Inferior parietal cortex (tissue), 1 donor: Measurements from ENCODE around the gene C16orf82.
"Not testable (repeated sequence)": the region's sequence is repeated elsewhere in the genome, so short reads cannot be mapped to it uniquely, and the experiment has no call there.

Experiments used
- DNase-seq: peaks from one replicate; pipeline ENCODE4 v3.0.0-alpha.2; 2016; ENCODE audit errors: extremely low spot score

Gene C16orf82

GRCh38 chr16:27066668-27067537, at the start of gene C16orf82:
C16orf82 (plus strand) TSS chr16:27066927.
- no peak for DNase-seq

DNA sequence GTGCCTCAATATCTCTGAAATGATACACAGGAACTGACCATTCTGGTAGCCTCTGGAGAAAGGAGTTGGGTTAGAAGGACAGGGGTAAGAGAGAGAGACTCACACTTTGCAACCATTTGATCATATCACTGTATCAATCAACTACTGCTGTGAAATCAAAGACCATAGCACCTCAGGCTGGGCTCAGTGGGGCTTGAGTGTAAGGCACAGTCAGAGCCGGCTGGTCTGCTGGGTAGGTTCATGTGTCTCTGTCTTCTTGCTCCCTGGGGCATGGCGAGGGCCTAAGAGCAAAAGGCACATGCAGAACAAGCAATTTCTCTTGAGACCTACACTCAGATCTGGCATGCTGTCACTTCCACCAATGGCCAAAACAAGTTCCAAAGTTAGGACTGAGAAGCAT, 46.7 kb upstream of the C16orf82 start:
- no peak for DNase-seq

DNA sequence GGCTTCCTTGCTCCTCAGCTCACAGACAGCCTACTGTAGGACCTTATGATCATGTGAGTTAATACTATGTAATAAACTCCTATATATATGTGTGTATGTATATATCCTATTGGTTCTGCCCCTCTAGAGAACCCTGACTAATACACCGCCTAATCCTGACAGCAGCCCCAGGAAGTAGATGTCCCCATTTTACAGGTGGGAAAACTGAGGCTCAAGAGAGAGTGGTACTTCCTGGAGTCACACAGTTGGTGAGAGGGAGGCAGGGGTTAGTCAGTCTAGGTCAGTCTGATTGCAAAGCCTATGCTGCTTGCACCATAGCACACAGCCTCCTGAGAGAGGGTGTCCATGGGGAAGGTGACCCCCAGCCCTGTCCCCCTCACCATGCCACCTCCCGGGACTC, 42.7 kb upstream of the C16orf82 start:
- no peak for DNase-seq

- DNase-seq, result no peak
These were observed 41.1 kb upstream of the C16orf82 start for GRCh38 chr16:27025581-27025980.

- DNase-seq, result no peak
These were observed 38.8 kb upstream of the C16orf82 start for GRCh38 chr16:27027971-27028370.

GRCh38 chr16:27028591-27029110, 38.1 kb upstream of the C16orf82 start:
- no peak for DNase-seq

- DNase-seq, result no peak
These were observed 37.2 kb upstream of the C16orf82 start for GRCh38 chr16:27029525-27029924.

GRCh38 chr16:27033281-27033979, 33.3 kb upstream of the C16orf82 start:
- no peak for DNase-seq

DNA sequence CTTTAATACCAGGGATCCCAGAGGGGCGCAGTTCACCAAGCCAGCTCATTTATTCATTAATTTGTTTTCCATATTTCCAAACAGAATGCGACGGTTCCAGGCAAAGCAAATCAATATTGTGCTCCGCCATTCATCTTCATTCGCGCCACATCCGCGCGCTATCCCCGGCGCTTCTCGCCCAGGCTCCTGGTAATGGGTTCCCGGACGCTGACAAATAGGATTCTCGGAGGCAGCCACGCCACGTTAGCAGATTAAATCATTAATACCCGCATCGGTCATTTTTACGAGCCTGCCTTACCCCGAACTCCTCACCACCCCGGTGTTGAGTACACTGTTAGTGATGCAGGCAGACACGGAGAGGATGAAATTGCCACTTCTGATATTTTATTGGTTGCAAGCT, 26.0 kb upstream of the C16orf82 start:
- DNase-seq, result no peak

GRCh38 chr16:27046958-27047518, 19.7 kb upstream of the C16orf82 start:
- DNase-seq, result no peak

GRCh38 chr16:27048316-27048715, 18.4 kb upstream of the C16orf82 start:
- DNase-seq, result no peak

DNA sequence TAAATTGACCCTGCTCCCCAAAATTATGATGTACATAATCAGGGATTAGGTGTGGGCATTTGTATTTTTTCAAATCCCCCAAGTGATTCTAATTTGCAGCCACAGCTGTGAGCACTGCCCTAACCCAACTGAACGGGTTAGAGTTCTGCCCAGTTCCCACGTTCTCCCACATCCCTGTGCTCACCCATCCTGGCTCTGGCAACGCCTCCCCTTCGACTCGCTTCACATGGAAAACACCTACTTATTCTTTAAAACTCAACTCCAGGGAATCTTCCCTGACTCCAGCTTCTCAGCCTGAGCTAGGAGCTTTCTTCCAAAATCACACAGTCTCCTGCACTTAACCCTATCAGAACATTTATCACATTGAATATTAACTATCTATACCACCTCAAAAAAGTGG, 17.6 kb upstream of the C16orf82 start:
- DNase-seq, result no peak

GRCh38 chr16:27052007-27052406, 14.7 kb upstream of the C16orf82 start:
- DNase-seq, result peak; percentile 2

DNA sequence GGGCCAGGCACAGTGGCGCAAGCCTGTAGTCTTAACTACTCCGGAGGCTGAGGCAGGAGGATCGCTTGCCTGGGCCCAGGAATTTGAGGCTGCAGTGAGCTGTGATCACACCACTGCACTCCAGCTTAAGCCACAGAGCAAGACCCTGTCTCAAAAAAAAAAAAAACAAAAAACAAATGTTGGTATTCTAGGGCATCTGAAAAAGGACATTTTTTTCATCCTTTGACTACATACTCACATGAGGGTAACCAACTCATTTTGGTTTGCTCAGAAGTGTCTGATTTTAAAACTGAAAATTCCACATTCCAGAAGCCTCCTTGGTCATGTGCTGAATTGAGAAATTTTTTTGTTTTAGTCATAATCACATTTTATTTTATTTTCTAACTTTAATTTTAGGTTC, 12.7 kb upstream of the C16orf82 start:
- no peak for DNase-seq

DNA sequence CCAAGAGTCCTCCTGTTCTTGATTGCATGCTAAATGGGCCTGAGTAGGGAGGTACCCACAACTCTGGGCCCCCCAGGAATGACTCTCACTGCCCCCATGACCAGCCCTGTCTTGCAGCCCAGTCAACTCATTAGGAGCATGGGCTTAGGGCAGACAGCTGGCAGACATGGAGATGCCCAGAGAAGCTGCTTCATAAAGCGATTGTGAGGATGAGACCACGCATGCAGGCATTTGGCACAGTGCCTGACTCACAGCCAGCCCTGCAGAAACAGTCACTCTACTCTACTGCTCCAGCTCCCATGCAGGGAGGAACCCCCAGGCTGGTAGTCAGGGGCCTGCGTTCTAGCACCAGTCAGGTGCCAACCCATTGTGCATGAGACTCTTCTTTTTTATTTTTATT, 8.4 kb upstream of the C16orf82 start:
- DNase-seq, result no peak

DNA sequence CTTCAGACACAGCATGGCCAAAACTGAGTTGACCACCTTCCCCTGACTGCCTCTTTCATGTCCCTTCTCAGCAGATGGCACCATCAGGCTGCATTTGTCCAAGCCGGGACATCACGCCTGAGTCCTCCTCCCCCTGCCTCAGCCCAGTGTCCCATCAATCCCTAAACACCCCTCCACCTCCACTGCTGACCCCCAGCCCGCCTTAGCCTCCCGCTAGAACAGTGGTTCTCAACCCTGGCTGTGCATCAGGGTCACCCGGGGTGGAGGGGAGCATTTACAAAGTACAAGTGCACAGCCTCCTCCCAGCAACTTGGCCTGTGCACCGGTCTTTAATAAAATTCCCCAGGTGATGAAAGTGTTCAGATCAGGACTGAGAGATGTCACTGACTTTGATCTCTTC, 4.0 kb downstream of the C16orf82 start:
- DNase-seq, result no peak

DNA sequence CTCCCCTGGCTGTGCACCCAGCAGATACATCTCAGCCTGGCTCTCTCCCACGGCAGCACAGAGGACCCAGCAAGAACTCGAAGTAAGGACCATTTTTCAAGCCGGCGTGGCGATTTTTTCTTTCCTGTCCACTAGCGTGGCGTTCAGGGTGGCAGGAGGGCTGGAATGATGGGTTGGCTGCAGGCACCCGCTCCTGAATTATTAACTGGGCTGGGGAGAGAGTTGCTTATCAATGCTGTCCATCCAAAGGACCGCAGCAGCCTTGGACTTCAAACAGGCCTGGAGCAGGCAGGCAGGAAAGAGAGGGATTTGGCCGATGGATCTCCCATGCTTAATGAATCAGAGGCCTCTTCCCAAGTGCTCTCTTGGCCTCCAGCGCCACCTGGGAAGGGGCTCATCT, 7.0 kb downstream of the C16orf82 start:
- DNase-seq, result no peak

- no peak for DNase-seq
These were observed 14.2 kb downstream of the C16orf82 start for GRCh38 chr16:27080895-27081294.

GRCh38 chr16:27083861-27084261, 17.1 kb downstream of the C16orf82 start:
- no peak for DNase-seq

- DNase-seq, result no peak
These were observed 17.7 kb downstream of the C16orf82 start for GRCh38 chr16:27084307-27085028.

GRCh38 chr16:27085182-27085581, 18.5 kb downstream of the C16orf82 start:
- no peak for DNase-seq

GRCh38 chr16:27086031-27086430, 19.3 kb downstream of the C16orf82 start:
- not testable (repeated sequence) for DNase-seq
